Hypothalamus (tissue), 51 donors: ENCODE measurements around the gene TOPBP1.

Source experiments
- DNase-seq, 51 donors: peaks; one replicate each; lab custom pipeline; 2025; lab: John Stamatoyannopoulos, UW

Gene TOPBP1

GRCh38 chr3:133611534-133611933, 50.2 kb downstream of the TOPBP1 start:
- DNase-seq: no peak

- DNase-seq: no peak
These were observed 51.7 kb downstream of the TOPBP1 start for GRCh38 chr3:133610031-133610430.

- no peak for DNase-seq
These were observed 53.4 kb downstream of the TOPBP1 start for GRCh38 chr3:133608388-133608787.

GRCh38 chr3:133607816-133608215, 53.9 kb downstream of the TOPBP1 start:
- no peak for DNase-seq

- DNase-seq: no peak
These were observed 54.8 kb downstream of the TOPBP1 start for GRCh38 chr3:133606902-133607301.

GRCh38 chr3:133606342-133606741, 55.4 kb downstream of the TOPBP1 start:
- DNase-seq: no peak

- DNase-seq: no peak
These were observed 61.1 kb downstream of the TOPBP1 start for GRCh38 chr3:133600572-133601081.

GRCh38 chr3:133599280-133599679, 62.5 kb downstream of the TOPBP1 start:
- DNase-seq: no peak

- DNase-seq: no peak
These were observed 63.3 kb downstream of the TOPBP1 start for GRCh38 chr3:133598405-133598804.

GRCh38 chr3:133595341-133595740, 66.4 kb downstream of the TOPBP1 start:
- peak in 2 of 51 donors; percentile 8 to 29 for DNase-seq

- no peak for DNase-seq
These were observed 68.5 kb downstream of the TOPBP1 start for GRCh38 chr3:133593243-133593642.

GRCh38 chr3:133592843-133593242, 68.9 kb downstream of the TOPBP1 start:
- DNase-seq: no peak

GRCh38 chr3:133591271-133591742, 70.4 kb downstream of the TOPBP1 start:
- DNase-seq: no peak

GRCh38 chr3:133589503-133589902, 72.2 kb downstream of the TOPBP1 start:
- DNase-seq: no peak

- DNase-seq: no peak
These were observed 72.8 kb downstream of the TOPBP1 start for GRCh38 chr3:133588784-133589465.

- no peak for DNase-seq
These were observed 73.7 kb downstream of the TOPBP1 start for GRCh38 chr3:133588035-133588434.

- DNase-seq: no peak
These were observed 78.3 kb downstream of the TOPBP1 start for GRCh38 chr3:133583396-133583795.

- DNase-seq: no peak
These were observed 83.1 kb downstream of the TOPBP1 start for GRCh38 chr3:133578548-133579191.

- DNase-seq: no peak
These were observed 85.6 kb downstream of the TOPBP1 start for GRCh38 chr3:133576169-133576568.

- DNase-seq: no peak
These were observed 86.7 kb downstream of the TOPBP1 start for GRCh38 chr3:133575086-133575485.

GRCh38 chr3:133574260-133574881, 87.4 kb downstream of the TOPBP1 start:
- DNase-seq: no peak
